Lower leg skin (tissue), 3 donors: ENCODE results near the gene RNF39.

ENCODE experiments used
- POLR2A ChIP-seq, 2 donors: fragments of 450-650 bp; IDR thresholded peaks; one replicate each; pipeline ENCODE4 v1.6.1; 2016 to 2017; ENCODE audit warnings: antibody characterized with exemption in 2 of 2, mild to moderate bottlenecking in 1 of 2, moderate library complexity in 1 of 2
- TF ChIP-seq, protein P1 (sequence below), 3 donors: fragments of 450-650 bp; IDR thresholded peaks; one replicate each; pipeline ENCODE4 v1.5.1; 2016; ENCODE audit warnings: antibody characterized with exemption in 3 of 3, mild to moderate bottlenecking in 3 of 3, moderate library complexity in 2 of 3

DNA sequence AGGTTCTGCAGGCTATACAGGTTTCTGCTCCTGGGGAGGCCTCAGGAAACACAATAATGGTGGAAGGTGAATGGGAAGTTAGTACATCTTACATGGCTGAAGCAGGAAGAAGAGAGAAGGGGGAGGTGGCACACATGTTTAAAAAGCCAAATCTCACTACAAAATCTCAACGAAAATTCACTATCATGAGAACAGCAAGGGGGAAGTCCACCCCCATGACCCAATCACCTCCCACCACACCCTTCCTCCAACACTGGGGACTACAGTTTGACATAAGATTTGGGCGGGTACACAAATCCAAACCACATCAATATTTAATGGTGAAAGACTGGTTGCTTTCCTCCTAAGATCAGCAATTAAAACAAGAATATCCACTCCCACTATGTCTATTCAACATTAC is 28.3 kb downstream of the RNF39 start:
- TF ChIP-seq, protein P1, sequence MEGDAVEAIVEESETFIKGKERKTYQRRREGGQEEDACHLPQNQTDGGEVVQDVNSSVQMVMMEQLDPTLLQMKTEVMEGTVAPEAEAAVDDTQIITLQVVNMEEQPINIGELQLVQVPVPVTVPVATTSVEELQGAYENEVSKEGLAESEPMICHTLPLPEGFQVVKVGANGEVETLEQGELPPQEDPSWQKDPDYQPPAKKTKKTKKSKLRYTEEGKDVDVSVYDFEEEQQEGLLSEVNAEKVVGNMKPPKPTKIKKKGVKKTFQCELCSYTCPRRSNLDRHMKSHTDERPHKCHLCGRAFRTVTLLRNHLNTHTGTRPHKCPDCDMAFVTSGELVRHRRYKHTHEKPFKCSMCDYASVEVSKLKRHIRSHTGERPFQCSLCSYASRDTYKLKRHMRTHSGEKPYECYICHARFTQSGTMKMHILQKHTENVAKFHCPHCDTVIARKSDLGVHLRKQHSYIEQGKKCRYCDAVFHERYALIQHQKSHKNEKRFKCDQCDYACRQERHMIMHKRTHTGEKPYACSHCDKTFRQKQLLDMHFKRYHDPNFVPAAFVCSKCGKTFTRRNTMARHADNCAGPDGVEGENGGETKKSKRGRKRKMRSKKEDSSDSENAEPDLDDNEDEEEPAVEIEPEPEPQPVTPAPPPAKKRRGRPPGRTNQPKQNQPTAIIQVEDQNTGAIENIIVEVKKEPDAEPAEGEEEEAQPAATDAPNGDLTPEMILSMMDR (IDR thresholded peaks at IDR 0.05) = no peak
- no peak for TF ChIP-seq POLR2A (IDR thresholded peaks at IDR 0.05)
